Body of pancreas (tissue), 4 donors: ENCODE data around the gene FAM184B.

Experiments
- CTCF ChIP-seq, 7 experiments: fragments of 450-650 bp in 4 of 7; fragments of 200-600 bp in 3 of 7; sonication (generic) in 3 of 7; IDR thresholded peaks; one replicate each; pipeline ENCODE4 v1.5.1; 2016 to 2019; ENCODE audit warnings: antibody characterized with exemption in 7 of 7
- POLR2A ChIP-seq, 3 donors: fragments of 450-650 bp; IDR thresholded peaks; one replicate each; pipeline ENCODE4 v1.6.1; 2016; ENCODE audit warnings: antibody characterized with exemption in 3 of 3, mild to moderate bottlenecking in 2 of 3

- TF ChIP-seq POLR2A (IDR thresholded peaks at IDR 0.05) (no peak), CTCF (IDR thresholded peaks at IDR 0.05) (no peak)
Observed at GRCh38 chr4:17613761-17614415, 167.5 kb downstream of the FAM184B start.
